HepG2 (cell line): ENCODE results near the gene IL1R1.

Source experiments
- ARNT ChIP-seq: fragments of 450-650 bp; IDR thresholded peaks from 2 replicates; pipeline ENCODE4 v1.6.1; 2017
- CBX5 ChIP-seq: sonication (generic); formaldehyde crosslinking; IDR thresholded peaks from 2 replicates; pipeline ENCODE4 v1.4.0; 2020; ENCODE audit warnings: missing genetic modification reagents, borderline replicate concordance
- FOSL1 ChIP-seq: sonication (generic); formaldehyde crosslinking; IDR thresholded peaks from 2 replicates; pipeline ENCODE4 v1.9.0; 2021; ENCODE audit warnings: missing genetic modification reagents, borderline replicate concordance
- FOXP1 ChIP-seq, 2 experiments: fragments of 450-650 bp in 1 of 2; IDR thresholded peaks; 2 replicates each; pipeline ENCODE4 v1.6.1; 2017 to 2018; ENCODE audit warnings: antibody characterized with exemption in 1 of 2
- PHF21A ChIP-seq: sonication (generic); formaldehyde crosslinking; IDR thresholded peaks from 2 replicates; pipeline ENCODE4 v1.5.0; 2020; ENCODE audit warnings: mild to moderate bottlenecking, missing genetic modification reagents
- PLSCR1 ChIP-seq: sonication (generic); formaldehyde crosslinking; IDR thresholded peaks from 2 replicates; pipeline ENCODE4 v1.5.0; 2020; ENCODE audit warnings: missing genetic modification reagents, mild to moderate bottlenecking, borderline replicate concordance
- POLR2A ChIP-seq, 2 experiments: IDR thresholded peaks; 2 replicates each; pipeline ENCODE4 v1.6.1; 2011; ENCODE audit warnings: low read depth in 2 of 2, low read length in 2 of 2, mild to moderate bottlenecking in 1 of 2, moderate library complexity in 1 of 2; ENCODE audit not compliant: insufficient read depth in 1 of 2
- TCF12 ChIP-seq, 2 experiments: fragments of 450-650 bp in 1 of 2; sonication (generic) in 1 of 2; formaldehyde crosslinking in 1 of 2; IDR thresholded peaks; 2 replicates each; pipeline versions ENCODE4 v1.6.1 to v1.8.0; 2017 to 2022; ENCODE audit warnings: antibody characterized with exemption in 1 of 2, mild to moderate bottlenecking in 1 of 2, missing genetic modification reagents in 1 of 2, moderate library complexity in 1 of 2
- ZEB1 ChIP-seq: IDR thresholded peaks from 2 replicates; pipeline ENCODE4 v1.6.1; 2012; ENCODE audit warnings: mild to moderate bottlenecking, low read depth, inconsistent platforms; ENCODE audit not compliant: insufficient replicate concordance
- ZFX ChIP-seq: sonication (generic); formaldehyde crosslinking; IDR thresholded peaks from 2 replicates; pipeline ENCODE4 v1.4.0; 2020; ENCODE audit warnings: mild to moderate bottlenecking, low read depth, missing genetic modification reagents, moderate library complexity
- ZNF354B ChIP-seq: sonication (generic); formaldehyde crosslinking; IDR thresholded peaks from 2 replicates; pipeline ENCODE4 v1.8.0; 2022; ENCODE audit warnings: mild to moderate bottlenecking, missing genetic modification reagents
- TF ChIP-seq, protein P1 (sequence below): sonication (generic); formaldehyde crosslinking; IDR thresholded peaks from 2 replicates; pipeline ENCODE4 v1.5.0; 2020; ENCODE audit warnings: mild to moderate bottlenecking, missing genetic modification reagents, moderate library complexity
- TF ChIP-seq, protein P2 (sequence below): IDR thresholded peaks from 2 replicates; pipeline ENCODE4 v1.6.1; 2016
- TF ChIP-seq, protein P3 (sequence below): sonication (generic); formaldehyde crosslinking; IDR thresholded peaks from 2 replicates; pipeline ENCODE4 v1.4.0; 2020; ENCODE audit warnings: mild to moderate bottlenecking, low read depth, missing genetic modification reagents

- TF ChIP-seq PHF21A (peak; percentile 86), FOSL1 (CRISPR knock-in tag) (peak; percentile 81; the same call in 1 of the 2 replicates), FOXP1 (IDR thresholded peaks at IDR 0.05) (peak; percentile 52; the same call in 1 of the 2 replicates), FOXP1 (CRISPR knock-in tag; IDR thresholded peaks at IDR 0.05) (peak; percentile 91), ARNT (no peak), ZEB1 (no peak), ZNF354B (CRISPR knock-in tag) (no peak), TCF12 (IDR thresholded peaks at IDR 0.05) (no peak), TCF12 (CRISPR knock-in tag; IDR thresholded peaks at IDR 0.05) (no peak), POLR2A (IDR thresholded peaks at IDR 0.05; ENCODE audit: insufficient read depth in 1 of 2, low read depth in 2 of 2, low read length in 2 of 2) (no peak), PLSCR1 (CRISPR knock-in tag) (no peak), ZFX (peak; percentile 72), CBX5 (CRISPR knock-in tag) (peak; percentile 53; the same call in 1 of the 2 replicates)
- TF ChIP-seq, protein P1, sequence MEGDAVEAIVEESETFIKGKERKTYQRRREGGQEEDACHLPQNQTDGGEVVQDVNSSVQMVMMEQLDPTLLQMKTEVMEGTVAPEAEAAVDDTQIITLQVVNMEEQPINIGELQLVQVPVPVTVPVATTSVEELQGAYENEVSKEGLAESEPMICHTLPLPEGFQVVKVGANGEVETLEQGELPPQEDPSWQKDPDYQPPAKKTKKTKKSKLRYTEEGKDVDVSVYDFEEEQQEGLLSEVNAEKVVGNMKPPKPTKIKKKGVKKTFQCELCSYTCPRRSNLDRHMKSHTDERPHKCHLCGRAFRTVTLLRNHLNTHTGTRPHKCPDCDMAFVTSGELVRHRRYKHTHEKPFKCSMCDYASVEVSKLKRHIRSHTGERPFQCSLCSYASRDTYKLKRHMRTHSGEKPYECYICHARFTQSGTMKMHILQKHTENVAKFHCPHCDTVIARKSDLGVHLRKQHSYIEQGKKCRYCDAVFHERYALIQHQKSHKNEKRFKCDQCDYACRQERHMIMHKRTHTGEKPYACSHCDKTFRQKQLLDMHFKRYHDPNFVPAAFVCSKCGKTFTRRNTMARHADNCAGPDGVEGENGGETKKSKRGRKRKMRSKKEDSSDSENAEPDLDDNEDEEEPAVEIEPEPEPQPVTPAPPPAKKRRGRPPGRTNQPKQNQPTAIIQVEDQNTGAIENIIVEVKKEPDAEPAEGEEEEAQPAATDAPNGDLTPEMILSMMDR: no peak
- TF ChIP-seq, protein P2, sequence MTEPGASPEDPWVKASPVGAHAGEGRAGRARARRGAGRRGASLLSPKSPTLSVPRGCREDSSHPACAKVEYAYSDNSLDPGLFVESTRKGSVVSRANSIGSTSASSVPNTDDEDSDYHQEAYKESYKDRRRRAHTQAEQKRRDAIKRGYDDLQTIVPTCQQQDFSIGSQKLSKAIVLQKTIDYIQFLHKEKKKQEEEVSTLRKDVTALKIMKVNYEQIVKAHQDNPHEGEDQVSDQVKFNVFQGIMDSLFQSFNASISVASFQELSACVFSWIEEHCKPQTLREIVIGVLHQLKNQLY (CRISPR knock-in tag): peak; percentile 76; the same call in 1 of the 2 replicates
- TF ChIP-seq, protein P3, sequence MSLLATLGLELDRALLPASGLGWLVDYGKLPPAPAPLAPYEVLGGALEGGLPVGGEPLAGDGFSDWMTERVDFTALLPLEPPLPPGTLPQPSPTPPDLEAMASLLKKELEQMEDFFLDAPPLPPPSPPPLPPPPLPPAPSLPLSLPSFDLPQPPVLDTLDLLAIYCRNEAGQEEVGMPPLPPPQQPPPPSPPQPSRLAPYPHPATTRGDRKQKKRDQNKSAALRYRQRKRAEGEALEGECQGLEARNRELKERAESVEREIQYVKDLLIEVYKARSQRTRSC (CRISPR knock-in tag): no peak
Measured at GRCh38 chr2:102100371-102101096, 42.0 kb upstream of the IL1R1 start.
